T-helper 1 cell (primary cell): ENCODE measurements around the gene PGAP2.

Experiments
- DNase-seq, 5 donors: peaks; one replicate each; pipeline ENCODE4 v3.0.0-alpha.2; 2012 to 2020

The PGAP2 gene

GRCh38 chr11:3856856-3857553 is 48.6 kb downstream of the PGAP2 start:
- no peak for DNase-seq

- DNase-seq: no peak
Observed at GRCh38 chr11:3857628-3858027, 49.3 kb downstream of the PGAP2 start.

GRCh38 chr11:3859373-3859881 is 51.1 kb downstream of the PGAP2 start:
- peak in 2 of 5 donors; percentile 20 to 34 for DNase-seq

GRCh38 chr11:3860375-3860774 is 52.0 kb downstream of the PGAP2 start:
- DNase-seq: no peak

GRCh38 chr11:3860898-3861393 is 52.6 kb downstream of the PGAP2 start:
- peak in 2 of 5 donors; percentile 15 to 71 for DNase-seq

GRCh38 chr11:3861683-3862082 is 53.3 kb downstream of the PGAP2 start:
- DNase-seq: peak in 1 of 5 donors; percentile 61

- DNase-seq: peak in 1 of 5 donors; percentile 42
Observed at GRCh38 chr11:3865388-3866193, 57.2 kb downstream of the PGAP2 start.

GRCh38 chr11:3866206-3866605 is 57.8 kb downstream of the PGAP2 start:
- peak in 1 of 5 donors; percentile 37 for DNase-seq

- no peak for DNase-seq
Observed at GRCh38 chr11:3866836-3867208, 58.5 kb downstream of the PGAP2 start.

- peak in 1 of 5 donors; percentile 57 for DNase-seq
Observed at GRCh38 chr11:3867209-3868091, 59.1 kb downstream of the PGAP2 start.

- DNase-seq: no peak
Observed at GRCh38 chr11:3873712-3874349, 65.5 kb downstream of the PGAP2 start.
